CD4-positive, CD25-positive, alpha-beta regulatory T cell (primary cell): ENCODE measurements around the gene GAS7. TPM values are rescaled to one million over a fixed set of nuclear protein-coding genes. Genes with fewer than 3 reads are reported as not detected.
A peak's percentile ranks its signal among the peaks of the same experiment; 100 is the strongest.

Source experiments
- ATAC-seq, 2 donors: fragments of 150-1000 bp; cut with Tn5 transposase; one replicate each; pipeline ENCODE4 v1.10.0; 2021; ENCODE audit warnings: low read depth in 2 of 2, moderate number of reproducible peaks in 2 of 2, moderate library complexity in 1 of 2
- DNase-seq, 3 donors: peaks; one replicate each; pipeline versions ENCODE4 v3.0.0 to v3.0.0-alpha.2; 2012 to 2022; ENCODE audit warnings: mixed read lengths in 1 of 3
- H3K27ac ChIP-seq: one replicate; pipeline ENCODE4 v1.7.0; 2013; ENCODE audit warnings: mild to moderate bottlenecking, low read length; ENCODE audit not compliant: insufficient read depth, poor library complexity, severe bottlenecking
- H3K27me3 ChIP-seq: one replicate; pipeline ENCODE4 v1.7.0; 2013; ENCODE audit warnings: low read length; ENCODE audit not compliant: control insufficient read depth, insufficient read depth
- H3K36me3 ChIP-seq: one replicate; pipeline ENCODE4 v1.7.0; 2013; ENCODE audit warnings: mild to moderate bottlenecking, low read length, moderate library complexity; ENCODE audit not compliant: control insufficient read depth, insufficient read depth
- H3K4me1 ChIP-seq: 2 replicates; pipeline ENCODE4 v1.7.0; 2013; ENCODE audit warnings: mild to moderate bottlenecking, low read length; ENCODE audit not compliant: insufficient read depth, control insufficient read depth, poor library complexity, severe bottlenecking
- H3K4me3 ChIP-seq: one replicate; pipeline ENCODE4 v1.7.0; 2013; ENCODE audit warnings: low read depth, mild to moderate bottlenecking, low read length, moderate library complexity
- H3K9me3 ChIP-seq, 2 experiments: 1 replicate in 1 of 2; 2 replicates in 1 of 2; pipeline ENCODE4 v1.7.0; 2013; ENCODE audit warnings: low read length in 2 of 2, mild to moderate bottlenecking in 1 of 2, moderate library complexity in 1 of 2; ENCODE audit not compliant: control insufficient read depth in 2 of 2
- H3K27ac Mint-ChIP-seq, 3 donors: one replicate each; pipeline ENCODE4 v1.8.0; 2020 to 2022; ENCODE audit warnings: mild to moderate bottlenecking in 3 of 3, mixed read lengths in 3 of 3, moderate library complexity in 2 of 3
- H3K27me3 Mint-ChIP-seq: one replicate; pipeline ENCODE4 v1.8.0; 2022; ENCODE audit warnings: mild to moderate bottlenecking, mixed read lengths
- H3K36me3 Mint-ChIP-seq: one replicate; pipeline ENCODE4 v1.8.0; 2020; ENCODE audit warnings: mixed read lengths
- H3K4me1 Mint-ChIP-seq, 4 donors: one replicate each; pipeline ENCODE4 v1.8.0; 2020 to 2022; ENCODE audit warnings: mixed read lengths in 4 of 4, mild to moderate bottlenecking in 1 of 4
- H3K4me3 Mint-ChIP-seq, 4 donors: one replicate each; pipeline ENCODE4 v1.8.0; 2020 to 2022; ENCODE audit warnings: mild to moderate bottlenecking in 4 of 4, mixed read lengths in 4 of 4, moderate library complexity in 3 of 4
- H3K9me3 Mint-ChIP-seq, 7 donors: one replicate each; pipeline ENCODE4 v1.8.0; 2020 to 2022; ENCODE audit warnings: mixed read lengths in 7 of 7, mild to moderate bottlenecking in 3 of 7, moderate library complexity in 2 of 7
- polyA plus RNA-seq, 4 donors: library from polyadenylated mRNA; unstranded; fragments of 300-500 nt; fragmentation: Illumina TruSeq; gene quantifications; one replicate each; pipeline ENCODE4 v1.2.3, GENCODE V29; 2021
- total RNA-seq: library from RNA; stranded (reverse); gene quantifications from one replicate; pipeline ENCODE4 v1.2.3, GENCODE V29; 2022

GAS7 gene
- total and polyA plus RNA-seq, 5 donors from 2014 or later, result 0.10 to 0.79 (median 0.46) TPM; not detected in 1

GRCh38 chr17:10151667-10152496, 46.5 kb downstream of the GAS7 start:
- Histone ChIP-seq H3K4me1 (no peaks in the 10 kb centered on the region), H3K4me3 (no peak overlapping the region), H3K27ac (no peak overlapping the region), H3K36me3 (no peaks in the 10 kb centered on the region), H3K9me3 (no peaks in the 10 kb centered on the region), H3K27me3 (no peaks in the 10 kb centered on the region)
- peaks cover 20% of the 10 kb centered on the region for H3K27me3 Mint-ChIP-seq
- no peak overlapping the region for H3K27ac Mint-ChIP-seq
- H3K4me1 Mint-ChIP-seq, result peaks cover 0 to 12% (median 3%) of the 10 kb centered on the region in 4 donors
- H3K4me3 Mint-ChIP-seq, result no peak overlapping the region
- DNase-seq (no peak), ATAC-seq (peak in 1 of 2 donors; percentile 41)
- H3K9me3 Mint-ChIP-seq, result peaks cover 0 to 2% (median 0%) of the 10 kb centered on the region in 7 donors
- no peaks in the 10 kb centered on the region for H3K36me3 Mint-ChIP-seq

GRCh38 chr17:10149573-10150399, 48.6 kb downstream of the GAS7 start:
- Histone ChIP-seq H3K36me3 (no peaks in the 10 kb centered on the region), H3K9me3 (no peaks in the 10 kb centered on the region), H3K27me3 (no peaks in the 10 kb centered on the region), H3K4me1 (no peaks in the 10 kb centered on the region), H3K4me3 (no peak overlapping the region), H3K27ac (no peak overlapping the region)
- Mint-ChIP-seq H3K4me1 (peaks cover 0 to 14% (median 1%) of the 10 kb centered on the region in 4 donors), H3K27me3 (peaks cover 14% of the 10 kb centered on the region), H3K36me3 (no peaks in the 10 kb centered on the region), H3K27ac (no peak overlapping the region), H3K9me3 (peaks cover 0 to 2% (median 0%) of the 10 kb centered on the region in 7 donors), H3K4me3 (peak overlapping the region in 1 of 4 donors; percentile 38)
- peak in 1 of 2 donors; percentile 47 for ATAC-seq
- peak in 1 of 3 donors; percentile 36 for DNase-seq

GRCh38 chr17:10147761-10148415, 50.5 kb downstream of the GAS7 start:
- Histone ChIP-seq H3K9me3 (no peaks in the 10 kb centered on the region), H3K27me3 (no peaks in the 10 kb centered on the region), H3K4me1 (no peaks in the 10 kb centered on the region), H3K4me3 (no peak overlapping the region), H3K27ac (no peak overlapping the region), H3K36me3 (no peaks in the 10 kb centered on the region)
- Mint-ChIP-seq H3K27ac (no peak overlapping the region), H3K9me3 (peaks cover 0 to 2% (median 0%) of the 10 kb centered on the region in 7 donors), H3K4me1 (peaks cover 0 to 17% (median 1%) of the 10 kb centered on the region in 4 donors), H3K36me3 (no peaks in the 10 kb centered on the region), H3K4me3 (peak overlapping the region in 1 of 4 donors; percentile 71), H3K27me3 (peaks cover 8% of the 10 kb centered on the region)
- ATAC-seq (no peak), DNase-seq (no peak)

- H3K27ac Mint-ChIP-seq, result no peak overlapping the region
- peaks cover 0 to 2% (median 0%) of the 10 kb centered on the region in 7 donors for H3K9me3 Mint-ChIP-seq
- H3K36me3 Mint-ChIP-seq, result no peaks in the 10 kb centered on the region
- Histone ChIP-seq H3K27me3 (no peaks in the 10 kb centered on the region), H3K4me3 (no peak overlapping the region), H3K36me3 (no peaks in the 10 kb centered on the region), H3K4me1 (no peaks in the 10 kb centered on the region), H3K27ac (no peak overlapping the region), H3K9me3 (no peaks in the 10 kb centered on the region)
- DNase-seq (no peak), ATAC-seq (no peak)
- peaks cover 8% of the 10 kb centered on the region for H3K27me3 Mint-ChIP-seq
- H3K4me3 Mint-ChIP-seq, result no peak overlapping the region
- H3K4me1 Mint-ChIP-seq, result peaks cover 0 to 17% (median 1%) of the 10 kb centered on the region in 4 donors
These were observed 51.4 kb downstream of the GAS7 start for GRCh38 chr17:10147040-10147439.

GRCh38 chr17:10144982-10145381, 53.4 kb downstream of the GAS7 start:
- H3K36me3 ChIP-seq, result no peaks in the 10 kb centered on the region
- Mint-ChIP-seq H3K9me3 (peaks cover 0 to 2% (median 0%) of the 10 kb centered on the region in 7 donors), H3K36me3 (no peaks in the 10 kb centered on the region), H3K27ac (no peak overlapping the region), H3K27me3 (peaks cover 8% of the 10 kb centered on the region), H3K4me3 (no peak overlapping the region), H3K4me1 (peaks cover 0 to 13% (median 0%) of the 10 kb centered on the region in 4 donors)
- H3K4me3 ChIP-seq, result no peak overlapping the region
- H3K27me3 ChIP-seq, result no peaks in the 10 kb centered on the region
- no peaks in the 10 kb centered on the region for H3K9me3 ChIP-seq
- DNase-seq (no peak), ATAC-seq (peak in 1 of 2 donors; percentile 16)
- H3K4me1 ChIP-seq, result no peaks in the 10 kb centered on the region
- H3K27ac ChIP-seq, result no peak overlapping the region

- no peaks in the 10 kb centered on the region for H3K9me3 ChIP-seq
- Mint-ChIP-seq H3K9me3 (peaks cover 0 to 2% (median 0%) of the 10 kb centered on the region in 7 donors), H3K4me3 (no peak overlapping the region), H3K4me1 (peaks cover 0 to 9% (median 0%) of the 10 kb centered on the region in 4 donors), H3K27me3 (peaks cover 8% of the 10 kb centered on the region), H3K36me3 (no peaks in the 10 kb centered on the region), H3K27ac (no peak overlapping the region)
- no peak overlapping the region for H3K4me3 ChIP-seq
- H3K4me1 ChIP-seq, result no peaks in the 10 kb centered on the region
- no peaks in the 10 kb centered on the region for H3K27me3 ChIP-seq
- H3K27ac ChIP-seq, result no peak overlapping the region
- ATAC-seq (no peak), DNase-seq (no peak)
- no peaks in the 10 kb centered on the region for H3K36me3 ChIP-seq
These were observed 54.0 kb downstream of the GAS7 start for GRCh38 chr17:10144456-10144855.

GRCh38 chr17:10141436-10141835, 57.0 kb downstream of the GAS7 start:
- H3K4me3 Mint-ChIP-seq, result no peak overlapping the region
- ATAC-seq (no peak), DNase-seq (no peak)
- Histone ChIP-seq H3K4me3 (no peak overlapping the region), H3K27ac (no peak overlapping the region), H3K36me3 (no peaks in the 10 kb centered on the region), H3K27me3 (no peaks in the 10 kb centered on the region), H3K9me3 (no peaks in the 10 kb centered on the region), H3K4me1 (no peaks in the 10 kb centered on the region)
- no peak overlapping the region for H3K27ac Mint-ChIP-seq
- no peaks in the 10 kb centered on the region for H3K36me3 Mint-ChIP-seq
- peaks cover 0 to 1% (median 0%) of the 10 kb centered on the region in 7 donors for H3K9me3 Mint-ChIP-seq
- no peaks in the 10 kb centered on the region for H3K27me3 Mint-ChIP-seq
- H3K4me1 Mint-ChIP-seq, result peaks cover 0 to 7% (median 0%) of the 10 kb centered on the region in 4 donors
